GM19468 (cell line): ENCODE data around the gene IZUMO2.

Experiments used
- ATAC-seq: cut with Tn5 transposase; IDR thresholded peaks from one replicate; pipeline ENCODE4 v1.9.1; 2021; ENCODE audit warnings: mild to moderate bottlenecking, moderate library complexity, moderate number of reproducible peaks; ENCODE audit not compliant: unreplicated experiment; ENCODE audit errors: extremely low read depth

Gene IZUMO2

DNA sequence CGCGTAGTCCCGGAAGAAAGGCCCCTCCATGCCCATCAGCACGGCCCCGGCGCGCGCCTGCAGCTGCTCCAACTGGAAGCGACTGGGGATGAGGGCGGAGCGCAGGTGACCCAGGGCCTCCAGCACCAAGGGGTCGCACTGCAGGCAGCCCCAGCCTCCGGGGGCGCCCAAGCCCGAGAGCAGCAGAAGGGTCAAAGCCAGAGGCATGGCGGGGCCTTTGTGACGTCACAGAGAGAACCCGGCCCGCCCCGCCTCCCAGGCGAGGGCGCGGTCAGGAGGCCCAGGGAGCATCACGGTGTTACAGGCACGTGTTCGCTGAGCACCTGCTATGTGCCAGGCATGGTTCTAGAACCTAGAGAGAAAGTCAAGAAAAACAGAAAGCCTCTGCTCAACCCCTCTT lies at the start of gene IZUMO2:
Gene IZUMO2 (minus strand): TSS at position 294 of the 400 bp plus-strand sequence. CDS start 87 bp downstream, at position 207.
- ATAC-seq, result no peak

DNA sequence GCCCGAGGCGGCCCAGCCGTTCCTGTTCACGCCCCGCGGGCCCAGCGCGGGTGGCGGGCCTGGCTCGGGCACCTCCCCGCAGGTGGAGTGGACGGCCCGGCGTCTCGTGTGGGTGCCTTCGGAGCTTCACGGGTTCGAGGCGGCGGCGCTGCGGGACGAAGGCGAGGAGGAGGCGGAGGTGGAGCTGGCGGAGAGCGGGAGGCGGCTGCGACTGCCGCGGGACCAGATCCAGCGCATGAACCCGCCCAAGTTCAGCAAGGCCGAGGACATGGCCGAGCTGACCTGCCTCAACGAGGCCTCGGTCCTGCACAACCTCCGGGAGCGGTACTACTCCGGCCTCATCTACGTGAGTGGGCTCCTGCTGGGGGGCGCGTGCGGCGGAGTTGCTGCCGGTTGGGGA lies 47.3 kb upstream of the IZUMO2 start:
- ATAC-seq, result no peak

DNA sequence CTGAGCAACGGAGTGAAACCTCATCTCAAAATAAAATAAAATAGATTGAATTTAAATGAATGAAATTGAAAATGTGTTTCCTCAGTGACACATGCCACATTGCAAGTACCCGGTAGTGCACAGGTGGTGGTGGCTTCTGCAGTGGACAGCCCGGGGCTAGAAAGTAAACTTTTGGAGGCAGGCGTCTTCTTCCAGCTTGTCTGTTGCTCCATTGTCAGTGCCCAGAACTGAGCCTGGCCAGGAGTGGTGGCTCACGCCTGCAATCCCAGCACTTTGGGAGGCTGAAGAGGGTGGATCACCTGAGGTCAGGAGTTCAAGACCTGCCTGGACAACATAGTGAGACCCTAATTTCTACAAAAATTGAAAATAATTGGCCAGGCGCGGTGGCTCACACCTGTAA lies 46.0 kb upstream of the IZUMO2 start:
- ATAC-seq, result no peak

DNA sequence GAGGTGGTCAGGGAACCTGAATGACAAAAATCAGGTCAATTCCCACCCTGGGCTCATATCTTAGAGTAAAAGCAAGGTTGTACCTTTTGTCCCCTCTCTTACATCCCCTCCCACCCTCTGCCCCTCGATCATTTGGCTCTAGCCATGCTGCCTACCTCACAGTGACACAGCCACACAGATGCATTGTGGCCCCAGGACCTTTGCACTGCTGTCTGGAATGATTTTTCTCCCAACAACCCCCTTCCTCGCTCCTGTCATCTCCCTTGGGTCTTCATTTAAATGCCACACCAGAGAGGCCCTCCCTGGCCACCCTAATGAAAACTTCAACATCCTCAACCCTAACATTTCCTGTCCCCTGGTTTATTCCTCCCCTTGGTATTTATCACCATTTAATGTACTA lies 44.6 kb upstream of the IZUMO2 start:
- no peak for ATAC-seq

DNA sequence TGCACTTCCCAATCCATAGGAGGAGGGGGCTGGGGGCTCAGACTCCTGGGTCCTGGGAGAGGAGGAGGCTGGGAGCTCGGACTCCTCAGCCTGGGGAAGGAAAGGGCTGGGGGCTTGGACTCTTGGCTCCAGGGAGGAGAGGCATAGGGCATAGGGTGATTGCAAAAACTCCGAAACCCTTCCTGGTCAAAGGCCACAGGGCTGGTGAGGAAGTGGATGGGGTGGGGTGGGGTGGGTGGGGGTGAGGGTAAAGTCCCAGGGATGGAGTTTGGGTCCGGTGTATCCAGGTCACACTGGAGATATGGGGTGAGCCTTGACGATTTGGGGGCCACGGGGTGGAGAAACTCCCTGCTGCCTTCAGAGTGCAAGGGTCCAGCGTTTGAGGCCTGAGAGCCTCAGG lies 43.1 kb upstream of the IZUMO2 start:
- no peak for ATAC-seq

DNA sequence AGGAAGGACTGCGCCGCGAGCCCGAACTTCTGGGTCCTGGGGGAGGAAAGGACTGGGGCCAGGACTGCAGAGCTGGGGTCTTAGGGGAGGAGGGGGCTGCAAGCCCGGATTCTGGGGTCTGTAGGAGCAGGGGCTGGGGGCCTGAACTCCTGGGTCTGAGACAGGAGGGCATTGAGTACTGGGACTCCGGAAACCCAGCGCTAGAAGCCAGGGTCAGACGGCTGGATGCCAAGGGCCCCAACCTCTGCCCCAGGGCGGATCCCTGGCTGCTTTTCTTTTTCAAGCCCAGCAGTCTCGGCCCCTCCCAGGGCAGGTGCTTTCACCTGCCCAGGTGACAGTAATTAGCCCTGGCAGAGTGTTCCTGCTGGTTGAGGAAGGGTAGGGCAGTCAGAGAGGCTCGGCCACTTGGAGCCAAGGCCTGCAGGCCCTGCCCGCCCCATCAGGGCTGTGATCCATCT lies 42.6 kb upstream of the IZUMO2 start:
- ATAC-seq, result no peak

DNA sequence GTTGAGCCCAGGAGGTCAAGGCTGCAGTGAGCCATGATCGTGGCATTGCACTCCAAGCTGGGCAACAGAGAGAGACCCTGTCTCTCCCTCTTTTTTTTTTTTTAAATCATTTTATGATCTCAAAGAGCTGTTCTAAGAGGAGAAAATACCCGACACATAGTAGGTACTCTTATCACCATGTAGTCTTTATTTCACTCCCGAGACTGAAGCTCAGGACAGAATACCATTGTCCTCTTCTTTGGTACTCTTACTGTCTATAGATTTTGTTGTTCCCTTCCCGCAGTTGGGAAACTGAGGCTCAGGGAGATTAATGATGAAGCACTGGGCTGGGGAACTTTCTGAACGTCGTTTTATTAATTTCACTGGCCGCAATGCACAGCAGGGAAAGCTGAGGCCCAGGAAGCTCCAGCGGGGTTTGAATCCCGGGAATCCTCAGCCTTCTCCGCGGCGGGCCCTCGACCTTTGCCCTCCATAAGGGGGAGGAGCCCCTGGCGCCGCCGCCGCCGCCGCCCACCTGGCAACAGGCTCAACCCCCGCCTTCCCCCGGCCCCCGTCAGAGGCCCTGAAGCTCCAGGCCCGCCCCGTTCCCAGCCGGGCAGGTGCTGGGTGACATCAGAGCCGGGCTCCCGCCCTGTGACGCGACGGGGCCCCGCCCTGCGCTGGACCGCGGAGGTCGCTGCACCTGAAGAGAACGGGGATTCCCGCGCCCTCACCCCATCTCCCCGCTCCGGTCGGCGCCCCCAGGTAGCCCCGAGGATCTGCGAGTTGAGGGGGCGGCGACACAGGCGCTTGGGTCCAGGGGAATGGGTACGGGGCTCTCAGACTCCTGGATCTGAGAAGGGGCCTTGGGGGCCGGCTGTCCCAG lies 42.0 kb upstream of the IZUMO2 start:
- ATAC-seq, result no peak

DNA sequence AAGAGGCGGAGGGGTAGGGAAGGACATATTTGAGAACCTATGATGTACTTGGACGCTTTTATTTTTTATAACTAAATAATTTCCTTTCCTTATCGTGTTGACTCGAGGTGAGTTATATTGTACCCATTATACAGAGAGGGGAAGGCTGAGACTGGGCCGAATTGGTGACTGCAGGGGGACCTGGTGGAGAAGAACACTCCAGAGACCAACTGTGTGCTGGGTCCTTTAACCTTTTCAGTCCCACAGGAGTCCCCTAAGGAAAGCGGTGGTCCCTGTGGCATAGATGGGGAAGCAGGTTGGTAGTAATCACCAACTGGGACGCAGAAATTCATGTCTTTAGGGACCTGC lies 41.0 kb upstream of the IZUMO2 start:
- no peak for ATAC-seq

DNA sequence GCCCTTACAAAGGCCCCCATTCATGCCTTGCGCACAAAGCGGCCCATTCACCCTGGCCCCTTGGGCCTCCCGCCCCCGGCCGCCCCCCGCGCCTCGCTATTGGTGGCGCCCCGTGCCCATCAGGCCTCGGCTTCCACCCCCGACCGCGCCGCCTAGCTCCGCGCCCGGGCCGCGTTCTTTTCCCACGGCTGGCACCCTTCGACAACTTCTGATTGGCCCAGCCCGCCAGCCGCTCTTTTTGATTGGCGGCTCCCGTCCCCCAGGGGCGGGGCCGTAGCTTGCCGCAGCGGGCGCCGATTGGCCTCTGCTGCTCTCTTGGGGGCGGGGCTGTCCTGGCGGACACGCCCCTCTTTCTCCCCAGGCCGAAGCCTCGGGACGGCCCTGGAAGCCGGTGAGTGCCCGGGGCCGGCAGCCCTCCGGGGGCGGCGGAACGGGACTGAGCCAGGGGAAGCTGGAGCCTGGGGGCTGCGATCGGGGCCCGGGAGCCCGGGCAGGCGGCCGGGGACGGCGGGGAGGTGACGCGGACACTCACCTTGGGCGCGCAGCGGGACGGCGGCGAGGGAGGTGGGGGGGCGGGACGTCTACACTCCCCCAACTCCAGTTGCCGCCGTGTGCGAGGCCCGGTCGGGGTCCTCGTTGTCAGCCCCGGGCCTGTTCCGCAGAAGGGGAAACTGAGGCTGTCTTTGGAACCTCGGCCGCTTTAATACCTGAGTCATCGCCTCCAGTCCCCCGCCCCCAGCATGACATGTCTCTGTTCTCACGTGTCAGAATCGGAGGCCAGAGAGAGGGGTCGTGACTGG lies 40.4 kb upstream of the IZUMO2 start, which contains the start of gene MYH14:
Gene MYH14 (plus strand): TSS at position 342 of the 800 bp plus-strand sequence. CDS start 6,744 bp downstream, outside the sequence.
- ATAC-seq, result no peak

DNA sequence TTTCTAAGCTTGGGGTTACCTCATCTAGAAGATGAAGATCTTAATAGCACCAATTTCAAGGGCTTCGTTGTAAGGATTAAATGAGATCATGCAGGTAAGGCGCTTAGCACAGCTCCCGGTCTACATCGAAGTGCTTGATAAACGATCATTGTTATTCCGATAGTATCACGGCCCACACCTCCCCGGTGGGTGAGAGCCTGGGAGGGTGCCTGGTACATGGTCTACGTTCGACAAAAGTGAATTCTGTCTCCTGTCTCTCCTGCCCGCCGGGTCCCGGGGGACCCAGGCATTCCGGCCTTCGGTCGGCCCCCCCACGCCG lies 39.8 kb upstream of the IZUMO2 start:
- no peak for ATAC-seq

DNA sequence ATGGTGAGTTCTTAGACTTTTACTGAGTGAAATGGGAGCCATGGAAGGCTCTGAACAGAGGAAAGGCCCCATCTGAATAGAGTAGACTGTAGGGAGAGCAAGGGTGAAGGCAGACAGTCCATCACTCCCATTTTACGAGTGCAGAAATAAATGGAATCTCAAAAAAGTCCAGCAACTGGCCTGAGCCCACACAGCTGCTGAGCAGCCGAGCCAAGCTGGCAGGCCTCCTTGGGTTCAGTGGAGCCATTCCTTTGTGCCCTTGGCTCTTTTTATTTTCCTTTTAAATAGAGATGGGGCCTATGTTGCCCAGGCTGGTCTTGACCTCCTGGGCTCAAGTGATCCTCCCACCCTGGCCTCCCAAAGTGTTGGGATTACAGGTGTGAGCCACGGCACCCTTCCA lies 39.3 kb upstream of the IZUMO2 start:
- ATAC-seq, result no peak

DNA sequence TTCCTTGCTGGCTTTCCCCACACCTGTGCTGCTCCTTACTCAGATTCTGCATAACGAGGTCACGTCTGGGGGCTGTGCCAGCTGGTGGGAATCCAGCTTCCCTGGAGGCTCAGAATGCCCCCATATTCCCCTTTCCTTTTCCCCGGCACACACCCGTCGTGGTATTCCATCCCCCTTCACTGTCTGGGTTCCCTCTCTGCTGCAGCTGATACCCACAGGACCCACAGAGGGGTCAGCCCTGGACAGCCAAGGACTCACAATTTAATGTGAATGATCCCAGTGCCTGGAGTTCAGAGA lies 36.1 kb upstream of the IZUMO2 start:
- ATAC-seq, result no peak

DNA sequence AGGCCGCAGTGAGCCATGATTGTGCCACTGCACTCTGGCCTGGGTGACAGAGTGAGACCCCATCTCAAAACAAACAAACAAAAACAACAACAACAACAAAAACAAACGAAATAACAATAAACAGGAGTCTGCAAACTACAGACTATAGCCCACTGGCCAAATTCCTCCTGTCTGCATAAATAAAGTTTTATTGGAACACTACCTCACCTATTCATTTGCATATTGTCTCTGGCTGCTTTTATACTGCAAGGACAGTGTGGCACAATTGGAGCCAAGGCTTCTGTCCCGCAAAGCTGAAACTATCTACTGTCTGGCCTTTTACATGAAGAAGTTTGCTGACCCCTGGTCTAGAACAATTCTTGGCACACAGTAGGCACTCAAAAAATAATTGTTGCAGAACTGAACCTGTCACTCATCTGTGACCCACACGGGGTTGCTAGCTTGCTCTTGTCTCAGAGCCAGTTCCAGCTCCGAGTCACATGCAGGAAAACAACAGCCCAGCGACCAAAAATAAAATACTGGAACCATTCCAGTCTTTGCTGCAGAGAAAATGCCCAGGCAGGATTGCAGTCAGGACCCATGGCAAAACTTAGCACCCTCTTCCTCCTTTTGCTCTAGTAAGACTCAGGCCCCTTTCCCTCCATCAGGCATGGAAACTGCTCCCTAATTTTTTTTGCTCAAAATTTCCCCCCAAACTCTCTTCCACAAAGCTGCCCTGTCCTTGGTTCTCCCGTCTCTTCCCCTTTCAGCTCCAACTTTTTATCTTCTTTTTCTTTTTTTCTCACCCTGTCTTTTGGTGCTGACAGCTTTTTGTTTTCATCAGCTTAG lies 35.6 kb upstream of the IZUMO2 start:
- ATAC-seq, result no peak

DNA sequence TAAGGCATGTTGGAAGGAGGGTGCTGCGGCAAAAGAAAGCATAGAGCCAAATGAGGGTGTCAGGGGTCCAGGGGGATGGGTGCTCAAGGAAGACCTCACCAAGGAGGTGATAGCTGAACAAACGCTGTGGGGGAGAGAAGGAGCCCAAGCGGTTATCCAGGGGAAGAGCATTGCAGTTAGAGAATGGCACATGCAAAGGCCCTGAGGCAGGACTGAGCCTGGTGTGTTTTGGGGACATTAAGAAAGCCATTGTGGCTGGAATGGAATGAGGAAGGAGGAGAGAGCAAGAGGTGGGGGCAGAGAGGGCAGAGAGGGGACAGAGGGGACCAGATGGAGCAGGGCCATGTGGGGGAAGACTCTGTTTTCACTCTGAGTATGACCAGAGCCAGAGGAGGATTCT lies 34.3 kb upstream of the IZUMO2 start:
- no peak for ATAC-seq

DNA sequence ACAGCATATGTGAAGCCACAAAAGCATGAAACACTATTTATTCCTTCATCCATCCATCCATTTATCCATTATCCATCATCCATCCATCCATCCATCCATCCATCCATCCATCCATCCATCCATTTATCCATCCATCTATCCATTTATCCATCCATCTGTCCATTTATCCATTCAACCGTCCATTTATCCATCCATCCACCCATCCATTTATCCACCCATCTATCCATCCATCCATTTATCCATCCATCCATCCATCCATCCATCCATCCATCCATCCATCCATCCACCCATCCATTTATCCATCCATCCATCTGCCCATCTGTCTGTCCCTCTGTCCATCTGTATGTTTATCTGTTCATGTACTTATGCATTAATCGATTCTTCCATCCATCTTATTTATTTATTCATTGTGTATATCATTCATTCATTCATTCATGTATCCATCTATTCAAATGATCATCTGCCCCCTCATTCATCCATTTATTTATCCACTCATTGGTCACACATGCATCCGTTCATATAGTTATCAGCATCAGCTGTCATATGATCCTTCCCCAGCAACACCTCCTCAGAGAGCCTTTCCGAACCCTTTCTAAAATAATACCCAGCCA lies 33.3 kb upstream of the IZUMO2 start:
- ATAC-seq, result no peak

DNA sequence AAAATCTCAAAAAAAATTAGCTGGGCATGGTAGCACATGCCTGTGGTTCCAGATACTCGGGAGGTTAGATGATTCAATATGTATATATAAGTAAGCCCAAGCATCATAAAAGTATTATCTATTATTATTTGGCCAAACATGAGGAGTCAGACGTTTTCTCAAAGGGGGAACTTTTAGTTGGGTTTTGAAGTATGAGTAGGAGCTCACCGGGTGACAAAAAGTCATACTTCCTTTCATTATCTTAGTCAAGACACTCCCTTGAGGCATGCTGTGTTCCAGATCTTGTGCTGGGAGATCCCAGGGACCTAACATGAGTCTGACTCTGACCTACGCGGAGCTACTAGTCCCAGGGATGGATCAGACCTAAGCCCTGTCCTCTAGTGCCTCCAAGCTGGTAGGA lies 32.1 kb upstream of the IZUMO2 start:
- no peak for ATAC-seq

DNA sequence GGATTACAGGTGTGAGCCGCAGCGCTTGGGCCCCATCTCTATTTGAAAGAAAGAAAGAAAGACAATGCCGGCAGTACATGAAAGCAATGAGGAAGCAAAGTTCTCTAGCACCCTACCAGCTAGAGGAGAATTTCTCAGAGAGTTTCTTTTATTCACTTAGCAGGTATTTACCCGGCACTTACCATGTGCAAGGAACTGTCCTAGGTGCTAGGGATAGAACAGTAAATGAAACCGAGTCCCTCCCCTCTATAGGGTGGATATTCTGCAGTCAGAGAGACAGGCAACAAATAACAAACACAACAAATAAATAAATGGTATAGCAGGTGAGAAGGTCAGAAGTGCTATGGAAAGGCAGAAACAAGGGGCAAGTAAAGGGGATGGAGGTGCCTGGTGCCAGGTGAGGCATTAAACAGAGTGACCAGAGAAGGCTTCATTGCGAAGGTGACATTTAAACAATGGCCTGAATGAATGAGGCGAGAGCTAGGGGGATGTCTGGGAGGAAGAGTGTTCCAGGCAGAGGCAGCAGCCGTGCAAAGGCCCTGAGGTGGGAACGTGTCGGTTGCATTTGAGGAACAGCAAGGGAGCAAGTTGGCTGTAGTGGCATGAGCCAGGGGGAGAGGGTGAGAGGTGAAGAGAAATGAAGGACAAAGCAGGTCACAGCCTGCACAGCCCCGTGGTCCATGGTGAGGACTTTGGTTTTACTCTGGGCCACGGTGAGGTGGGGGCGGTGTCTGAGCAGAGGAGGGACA lies 29.6 kb upstream of the IZUMO2 start:
- ATAC-seq, result no peak

DNA sequence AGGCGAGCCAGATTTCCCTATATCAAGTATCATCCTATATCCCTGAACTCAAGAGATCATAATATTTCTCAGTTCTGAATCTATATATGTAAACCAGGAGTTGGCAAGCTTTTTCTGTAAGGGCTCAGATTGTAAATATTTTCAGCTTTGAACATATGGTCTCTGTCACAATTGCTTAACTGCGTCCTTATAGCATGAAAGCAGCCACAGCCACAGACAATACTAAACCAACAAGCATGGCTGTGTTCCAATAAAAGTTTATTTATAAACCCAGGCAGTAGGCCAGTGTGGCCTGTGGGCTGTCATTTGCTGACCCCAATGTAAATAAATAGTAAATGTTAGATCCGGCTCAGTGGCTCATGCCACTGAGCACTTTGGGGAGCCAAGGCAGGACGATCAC lies 28.1 kb upstream of the IZUMO2 start:
- ATAC-seq, result no peak

DNA sequence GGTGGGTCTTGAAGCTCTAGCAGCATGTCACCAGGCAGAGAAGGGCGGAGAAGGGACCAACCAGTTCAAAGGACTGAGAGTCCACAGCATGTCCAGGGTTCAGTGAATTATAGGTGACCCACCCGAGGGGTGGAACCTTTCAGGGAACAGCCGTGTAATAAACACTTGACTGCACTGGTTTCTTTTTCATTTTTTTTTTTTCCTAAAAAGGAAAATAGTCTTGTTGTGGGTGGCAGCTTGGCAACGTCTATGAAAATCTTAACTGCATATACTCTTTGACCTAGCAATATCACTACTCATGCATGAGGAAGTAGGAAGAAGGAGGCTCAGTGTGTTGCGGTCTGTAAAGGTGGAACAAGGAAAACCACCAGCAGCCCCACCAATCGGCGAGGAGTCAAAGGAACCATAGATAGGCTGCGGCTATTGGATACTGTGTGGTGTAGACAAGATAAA lies 27.4 kb upstream of the IZUMO2 start:
- no peak for ATAC-seq

DNA sequence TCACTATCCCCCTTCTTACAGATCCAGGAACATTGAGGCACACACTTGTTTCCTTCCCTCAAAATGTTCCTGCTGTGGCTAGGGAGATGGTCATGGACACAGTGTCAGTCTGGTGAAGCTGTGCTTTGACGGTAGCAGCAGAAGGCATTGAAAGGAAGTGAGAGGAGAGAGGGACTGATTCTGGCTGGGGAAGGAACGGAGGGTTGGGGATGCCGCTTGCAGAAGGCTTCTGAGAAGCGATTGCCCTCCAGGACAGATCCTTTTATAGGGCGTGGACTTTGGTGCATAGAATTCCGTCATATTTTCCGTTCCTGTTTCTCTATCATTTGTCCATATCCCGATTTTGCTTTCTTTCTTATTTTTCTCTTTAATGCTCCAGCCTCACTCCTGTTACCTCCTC lies 26.2 kb upstream of the IZUMO2 start:
- no peak for ATAC-seq
